ENCODE results near the gene BGN. TPM values are rescaled to one million over a fixed set of nuclear protein-coding genes. Genes with fewer than 3 reads are reported as not detected.

The BGN gene
- total and polyA plus RNA-seq, 2 experiments from 2014 or later: 0.87 to 1.8 TPM

- TF ChIP-seq CTCF (conservative IDR thresholded peaks at IDR 0.05; ENCODE audit: low read depth in 2 of 2) (no peak), CREB1 (CRISPR knock-in tag; IDR thresholded peaks at IDR 0.05; ENCODE audit: low read depth) (no peak), REST (IDR thresholded peaks at IDR 0.05; ENCODE audit: unreplicated experiment) (no peak)
Measured at GRCh38 chrX:153465691-153466380, 28.9 kb upstream of the BGN start (continued).

GRCh38 chrX:153468008-153468580, 26.7 kb upstream of the BGN start:
- H3K36me3 Mint-ChIP-seq (ENCODE audit: low read depth): peaks cover 7% of the 10 kb centered on the region; the same call in 1 of the 3 replicates
- TF ChIP-seq CTCF (conservative IDR thresholded peaks at IDR 0.05; ENCODE audit: low read depth in 2 of 2) (no peak), CREB1 (CRISPR knock-in tag; IDR thresholded peaks at IDR 0.05; ENCODE audit: low read depth) (no peak), REST (IDR thresholded peaks at IDR 0.05; ENCODE audit: unreplicated experiment) (no peak), JUNB (IDR thresholded peaks at IDR 0.05; ENCODE audit: unreplicated experiment) (no peak), ZNF114 (CRISPR knock-in tag; IDR thresholded peaks at IDR 0.05) (no peak), EZH2phosphoT487 (IDR thresholded peaks at IDR 0.05; ENCODE audit: unreplicated experiment) (no peak), STAT1 (IDR thresholded peaks at IDR 0.05; ENCODE audit: unreplicated experiment) (no peak), ZNF331 (CRISPR knock-in tag; IDR thresholded peaks at IDR 0.05; ENCODE audit: low read depth) (no peak), ETS1 (IDR thresholded peaks at IDR 0.05) (no peak)
- no peak for DNase-seq (ENCODE audit: low spot score)
- Histone ChIP-seq H3K79me2 (replicated peaks; ENCODE audit: insufficient read depth) (no peaks in the 10 kb centered on the region), H3K36me3 (ENCODE audit: insufficient read depth) (no peaks in the 10 kb centered on the region), H3F3A (replicated peaks; ENCODE audit: low read depth) (no peaks in the 10 kb centered on the region), H4K20me1 (replicated peaks; ENCODE audit: insufficient read depth) (no peaks in the 10 kb centered on the region), H3K27ac (ENCODE audit: low read depth) (no peak overlapping the region), H3K4me1 (ENCODE audit: insufficient read depth) (no peaks in the 10 kb centered on the region), H3K4me2 (no peak overlapping the region), H3K4me3 (no peak overlapping the region), H2AFZ (no peak overlapping the region), H3K27me3 (ENCODE audit: insufficient read depth) (no peaks in the 10 kb centered on the region), H3K9me2 (ENCODE audit: insufficient read depth) (no peaks in the 10 kb centered on the region)
- H3K4me1 Mint-ChIP-seq: 0 out of 3 replicates have a peak, but pooled peaks cover 2% of the 10 kb centered on the region
- ATAC-seq: no peak
- H3K9me3 Mint-ChIP-seq: no peaks in the 10 kb centered on the region
- no peak overlapping the region for H3K4me3 Mint-ChIP-seq
- H3K27me3 Mint-ChIP-seq (ENCODE audit: insufficient read depth, low read depth, poor library complexity): peaks cover 10% of the 10 kb centered on the region
- no peak overlapping the region for H3K27ac Mint-ChIP-seq

All from GM23338 (cell line).